GM12872 (cell line): ENCODE results near the gene TLE6.

ENCODE experiments used
- CTCF ChIP-seq: IDR thresholded peaks from 3 replicates; pipeline ENCODE4 v1.5.1; 2011; ENCODE audit warnings: low read depth, mild to moderate bottlenecking, low read length, moderate library complexity; ENCODE audit not compliant: insufficient read depth

The TLE6 gene

GRCh38 chr19:2978166-2978767 lies 903 bp downstream of the TLE6 start:
- TF ChIP-seq CTCF = no peak

- TF ChIP-seq CTCF = no peak
Observed at GRCh38 chr19:2978772-2979171, 1.4 kb downstream of the TLE6 start.

DNA sequence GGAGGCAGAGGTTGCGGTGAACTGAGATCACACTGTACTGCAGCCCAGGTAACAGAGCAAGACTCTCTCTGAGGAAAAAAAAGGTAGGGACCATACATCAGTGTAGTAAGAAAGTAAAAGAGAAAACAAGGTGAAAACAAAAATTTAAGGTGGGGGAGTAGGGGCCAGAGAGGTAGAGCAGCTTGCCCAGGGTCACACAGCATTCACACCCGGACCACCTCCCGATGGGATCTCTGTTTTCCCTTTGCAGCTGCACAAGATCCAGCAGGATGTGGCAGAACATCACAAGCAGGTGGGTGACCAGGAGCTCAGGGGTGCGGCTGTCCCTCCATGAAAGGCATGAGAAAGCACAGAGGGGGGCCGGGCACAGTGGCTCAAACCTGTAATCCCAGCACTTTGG lies 4.5 kb downstream of the TLE6 start:
- TF ChIP-seq CTCF = no peak

DNA sequence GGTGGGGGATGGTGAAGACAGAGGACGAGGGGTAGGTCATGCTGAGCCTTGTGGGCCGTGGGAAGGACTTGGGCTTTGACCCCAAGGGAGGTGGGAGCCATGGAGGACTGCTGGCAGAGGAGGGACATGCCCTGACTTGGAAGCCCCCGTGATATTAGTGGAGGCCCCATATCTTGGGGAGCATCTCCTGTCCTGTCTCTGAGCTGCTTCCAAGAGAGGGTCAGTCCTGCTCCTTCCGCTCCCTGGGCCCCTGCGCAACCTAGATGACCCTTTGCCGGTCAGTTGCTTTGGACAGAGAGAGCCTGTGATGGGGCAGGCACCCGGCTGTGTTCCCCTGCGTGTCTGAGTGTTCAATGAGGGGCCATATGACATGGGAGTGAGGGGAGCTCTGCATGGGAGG lies 5.2 kb downstream of the TLE6 start:
- no peak for TF ChIP-seq CTCF

- no peak for TF ChIP-seq CTCF
Observed at GRCh38 chr19:2982983-2983350, 5.6 kb downstream of the TLE6 start.

- no peak for TF ChIP-seq CTCF
Observed at GRCh38 chr19:2983351-2984214, 6.2 kb downstream of the TLE6 start.

DNA sequence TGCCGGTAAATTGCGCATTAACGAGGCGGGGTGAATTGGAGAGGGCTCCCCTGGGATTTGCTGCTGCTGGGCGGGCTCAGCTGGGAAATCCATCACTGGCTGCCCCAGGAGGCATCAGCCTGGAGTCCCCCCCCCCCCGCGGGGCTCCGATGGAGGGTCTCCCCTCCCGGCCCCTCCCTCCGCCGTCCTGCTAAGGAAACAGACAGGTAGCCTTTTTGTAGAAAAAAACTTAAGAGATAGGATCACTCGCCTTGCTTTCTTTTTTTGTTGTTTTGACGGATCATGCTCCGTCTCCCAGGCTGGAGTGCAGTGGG lies 6.8 kb downstream of the TLE6 start:
- no peak for TF ChIP-seq CTCF
